DOHH2 (cell line): ENCODE results near the gene SEMA6A.

Experiments
- H3F3A ChIP-seq: fragments of 200-600 bp; sonication (generic), shearing (Covaris generic); 2 replicates; pipeline ENCODE4 v1.6.0; 2016; ENCODE audit warnings: antibody characterized with exemption, mild to moderate bottlenecking; ENCODE audit not compliant: control insufficient read depth, insufficient read depth
- H3K27ac ChIP-seq: fragments of 200-600 bp; sonication (generic); 2 replicates; pipeline ENCODE4 v1.5.1; 2014; ENCODE audit warnings: low read depth, mild to moderate bottlenecking, low read length, moderate library complexity
- H3K27me3 ChIP-seq: fragments of 200-600 bp; sonication (generic); 2 replicates; pipeline ENCODE4 v1.6.1; 2014; ENCODE audit warnings: mild to moderate bottlenecking, low read length, mixed read lengths; ENCODE audit not compliant: control insufficient read depth
- H3K36me3 ChIP-seq: fragments of 200-600 bp; sonication (generic); 2 replicates; pipeline ENCODE4 v1.6.1; 2014; ENCODE audit warnings: mild to moderate bottlenecking, low read length, moderate library complexity, mixed read lengths; ENCODE audit not compliant: control insufficient read depth
- H3K4me1 ChIP-seq: fragments of 200-600 bp; sonication (generic); 2 replicates; pipeline ENCODE4 v1.6.1; 2014; ENCODE audit warnings: mild to moderate bottlenecking, low read length, mixed read lengths; ENCODE audit not compliant: control insufficient read depth
- H3K4me2 ChIP-seq: fragments of 200-600 bp; sonication (generic); 2 replicates; pipeline ENCODE4 v1.6.0; 2014; ENCODE audit warnings: mild to moderate bottlenecking, low read length, moderate library complexity
- H3K4me3 ChIP-seq: fragments of 200-600 bp; sonication (generic); 2 replicates; pipeline ENCODE4 v1.5.1; 2014; ENCODE audit warnings: mild to moderate bottlenecking, low read length, mixed read lengths
- H3K79me2 ChIP-seq: fragments of 200-600 bp; sonication (generic); 2 replicates; pipeline ENCODE4 v1.6.1; 2014; ENCODE audit warnings: mild to moderate bottlenecking, low read length, mixed read lengths; ENCODE audit not compliant: control insufficient read depth
- H3K9me2 ChIP-seq: fragments of 200-600 bp; sonication (generic); replicated peaks from 2 replicates; pipeline ENCODE4 v1.6.1; 2014; ENCODE audit warnings: mild to moderate bottlenecking, low read length, mixed read lengths; ENCODE audit not compliant: control insufficient read depth
- H3K9me3 ChIP-seq: fragments of 200-600 bp; sonication (generic); 2 replicates; pipeline ENCODE4 v1.6.1; 2014; ENCODE audit warnings: antibody characterized with exemption, low read length, mixed read lengths; ENCODE audit not compliant: control insufficient read depth, insufficient read depth
- H4K20me1 ChIP-seq: fragments of 200-600 bp; sonication (generic); 2 replicates; pipeline ENCODE4 v1.6.0; 2014; ENCODE audit warnings: low read depth, mild to moderate bottlenecking, antibody characterized with exemption, low read length, moderate library complexity; ENCODE audit not compliant: control insufficient read depth, insufficient read depth
- CTCF ChIP-seq: fragments of 200-600 bp; sonication (generic); IDR thresholded peaks from one replicate; pipeline ENCODE4 v1.5.1; 2014; ENCODE audit warnings: antibody characterized with exemption, mild to moderate bottlenecking, low read depth, low read length; ENCODE audit not compliant: poor library complexity, severe bottlenecking
- EZH2phosphoT487 ChIP-seq: fragments of 200-600 bp; sonication (generic); IDR thresholded peaks from 2 replicates; pipeline ENCODE4 v1.6.1; 2017; ENCODE audit warnings: borderline replicate concordance, mild to moderate bottlenecking, antibody characterized with exemption, low read length, moderate library complexity, mixed read lengths

The SEMA6A gene

GRCh38 chr5:116411101-116411571 is 163.5 kb downstream of the SEMA6A start:
- Histone ChIP-seq H3K27ac (no peak overlapping the region), H3K79me2 (no peaks in the 10 kb centered on the region), H3K9me3 (no peaks in the 10 kb centered on the region), H3K4me2 (no peak overlapping the region), H3K36me3 (no peaks in the 10 kb centered on the region), H3K4me3 (no peak overlapping the region), H3K4me1 (no peaks in the 10 kb centered on the region), H3K9me2 (no peaks in the 10 kb centered on the region), H3K27me3 (no peaks in the 10 kb centered on the region), H3F3A (no peaks in the 10 kb centered on the region), H4K20me1 (no peaks in the 10 kb centered on the region)
- TF ChIP-seq CTCF (no peak), EZH2phosphoT487 (no peak)

DNA sequence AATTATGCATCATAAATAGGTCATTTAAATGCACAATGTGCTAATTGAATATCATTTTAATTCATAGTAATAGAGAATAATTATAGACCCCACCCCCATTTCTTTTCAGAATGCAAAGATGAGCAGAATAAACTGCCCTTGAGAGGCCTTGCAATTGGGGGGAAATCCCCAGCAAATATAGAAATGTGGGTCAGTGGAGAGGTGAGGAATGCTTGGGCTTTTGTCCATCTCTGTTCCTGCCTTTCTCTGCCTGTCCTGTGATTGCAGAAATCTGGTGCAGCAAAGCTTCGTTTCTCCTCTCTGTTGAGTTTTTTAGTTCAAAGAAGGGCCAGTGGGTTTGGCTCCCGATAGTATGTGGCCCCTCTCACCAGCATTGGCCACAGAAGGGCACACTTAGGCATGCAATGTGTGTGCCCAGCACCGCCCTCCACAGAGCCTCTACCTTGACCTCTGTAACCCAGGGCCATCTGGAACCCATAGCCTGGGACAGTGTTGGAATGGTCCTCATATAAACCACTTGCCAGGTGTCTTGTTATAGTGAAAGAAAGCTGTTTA is 164.2 kb downstream of the SEMA6A start:
- no peak overlapping the region for H3K4me2 ChIP-seq

GRCh38 chr5:116409591-116410296 is 164.9 kb downstream of the SEMA6A start:
- Histone ChIP-seq H4K20me1 (no peaks in the 10 kb centered on the region), H3K4me1 (no peaks in the 10 kb centered on the region), H3K27me3 (no peaks in the 10 kb centered on the region), H3F3A (no peaks in the 10 kb centered on the region), H3K9me3 (no peaks in the 10 kb centered on the region), H3K27ac (no peak overlapping the region), H3K4me2 (no peak overlapping the region), H3K9me2 (no peaks in the 10 kb centered on the region), H3K4me3 (no peak overlapping the region), H3K79me2 (no peaks in the 10 kb centered on the region), H3K36me3 (no peaks in the 10 kb centered on the region)
- TF ChIP-seq CTCF (no peak), EZH2phosphoT487 (no peak)

More for the DNA sequence above, 164.2 kb downstream of the SEMA6A start:
- Histone ChIP-seq H3K27me3 (no peaks in the 10 kb centered on the region), H3K9me2 (no peaks in the 10 kb centered on the region), H3K4me1 (no peaks in the 10 kb centered on the region), H3K9me3 (no peaks in the 10 kb centered on the region), H3K27ac (no peak overlapping the region), H3K4me3 (no peak overlapping the region), H4K20me1 (no peaks in the 10 kb centered on the region), H3K79me2 (no peaks in the 10 kb centered on the region), H3K36me3 (no peaks in the 10 kb centered on the region), H3F3A (no peaks in the 10 kb centered on the region)
- TF ChIP-seq EZH2phosphoT487 (no peak), CTCF (no peak)
